HFFc6 (cell line): Measurements from ENCODE around the gene CGRRF1. TPM values are rescaled to one million over a fixed set of nuclear protein-coding genes. Genes with fewer than 3 reads are reported as not detected.
A peak's percentile ranks its signal among the peaks of the same experiment; 100 is the strongest.

Experiments
- DNase-seq: peaks from one replicate; pipeline ENCODE4 v3.0.0-alpha.2; 2018
- H3K27ac Mint-ChIP-seq: 2 replicates; pipeline ENCODE4 v1.8.0; 2020; ENCODE audit warnings: mild to moderate bottlenecking, mixed read lengths
- H3K27me3 Mint-ChIP-seq: 2 replicates; pipeline ENCODE4 v1.8.0; 2021; ENCODE audit warnings: mild to moderate bottlenecking, moderate library complexity, mixed read lengths; ENCODE audit not compliant: insufficient read depth
- H3K36me3 Mint-ChIP-seq: 2 replicates; pipeline ENCODE4 v1.8.0; 2021; ENCODE audit warnings: low read depth, mixed read lengths
- H3K4me1 Mint-ChIP-seq: 2 replicates; pipeline ENCODE4 v1.8.0; 2020; ENCODE audit warnings: low read depth, mixed read lengths
- H3K4me3 Mint-ChIP-seq: 2 replicates; pipeline ENCODE4 v1.8.0; 2020; ENCODE audit warnings: mild to moderate bottlenecking, moderate library complexity, mixed read lengths
- H3K9me3 Mint-ChIP-seq: 2 replicates; pipeline ENCODE4 v1.8.0; 2020; ENCODE audit warnings: mild to moderate bottlenecking, mixed read lengths
- CTCF ChIP-seq: fragments of 200-600 bp; sonication (generic); IDR thresholded peaks from 2 replicates; pipeline ENCODE4 v1.5.0; 2021; ENCODE audit warnings: antibody characterized with exemption, mild to moderate bottlenecking
- total RNA-seq, 6 experiments: library from RNA; stranded (reverse); fragmentation: NEBNext Ultra II Directional; extraction: Animal tissue kit (Norgen Biotek cat#: 25700); gene quantifications; 2 replicates in 1 of 6; 3 replicates in 5 of 6; pipeline ENCODE4 v1.2.3, GENCODE V29; 2021

CGRRF1 gene
- total RNA-seq, 6 experiments from 2014 or later: 11.3 to 13.1 (median 12.1) TPM

- Mint-ChIP-seq H3K4me1 (peaks cover 54% of the 10 kb centered on the region), H3K27me3 (peaks cover 6% of the 10 kb centered on the region; the same call in 1 of the 2 replicates), H3K36me3 (peaks cover 29% of the 10 kb centered on the region), H3K27ac (peak overlapping the region; percentile 95), H3K4me3 (peak overlapping the region; percentile 99), H3K9me3 (peaks cover 9% of the 10 kb centered on the region)
- TF ChIP-seq CTCF: no peak
- no peak for DNase-seq
Measured at GRCh38 chr14:54567639-54568561, 58.2 kb downstream of the CGRRF1 start.

- Mint-ChIP-seq H3K36me3 (peaks cover 40% of the 10 kb centered on the region), H3K27me3 (peaks cover 6% of the 10 kb centered on the region; the same call in 1 of the 2 replicates), H3K9me3 (peaks cover 17% of the 10 kb centered on the region), H3K4me1 (peaks cover 60% of the 10 kb centered on the region), H3K4me3 (peak overlapping the region; percentile 99), H3K27ac (peak overlapping the region; percentile 95)
- no peak for DNase-seq
- TF ChIP-seq CTCF: no peak
Measured at GRCh38 chr14:54568821-54569595, 59.3 kb downstream of the CGRRF1 start.

GRCh38 chr14:54570047-54570446, 60.3 kb downstream of the CGRRF1 start:
- Mint-ChIP-seq H3K27ac (peak overlapping the region; percentile 95), H3K4me3 (peak overlapping the region; percentile 99), H3K9me3 (peaks cover 17% of the 10 kb centered on the region), H3K27me3 (peaks cover 6% of the 10 kb centered on the region; the same call in 1 of the 2 replicates), H3K4me1 (peaks cover 62% of the 10 kb centered on the region), H3K36me3 (peaks cover 49% of the 10 kb centered on the region)
- DNase-seq: no peak
- TF ChIP-seq CTCF: no peak

DNA sequence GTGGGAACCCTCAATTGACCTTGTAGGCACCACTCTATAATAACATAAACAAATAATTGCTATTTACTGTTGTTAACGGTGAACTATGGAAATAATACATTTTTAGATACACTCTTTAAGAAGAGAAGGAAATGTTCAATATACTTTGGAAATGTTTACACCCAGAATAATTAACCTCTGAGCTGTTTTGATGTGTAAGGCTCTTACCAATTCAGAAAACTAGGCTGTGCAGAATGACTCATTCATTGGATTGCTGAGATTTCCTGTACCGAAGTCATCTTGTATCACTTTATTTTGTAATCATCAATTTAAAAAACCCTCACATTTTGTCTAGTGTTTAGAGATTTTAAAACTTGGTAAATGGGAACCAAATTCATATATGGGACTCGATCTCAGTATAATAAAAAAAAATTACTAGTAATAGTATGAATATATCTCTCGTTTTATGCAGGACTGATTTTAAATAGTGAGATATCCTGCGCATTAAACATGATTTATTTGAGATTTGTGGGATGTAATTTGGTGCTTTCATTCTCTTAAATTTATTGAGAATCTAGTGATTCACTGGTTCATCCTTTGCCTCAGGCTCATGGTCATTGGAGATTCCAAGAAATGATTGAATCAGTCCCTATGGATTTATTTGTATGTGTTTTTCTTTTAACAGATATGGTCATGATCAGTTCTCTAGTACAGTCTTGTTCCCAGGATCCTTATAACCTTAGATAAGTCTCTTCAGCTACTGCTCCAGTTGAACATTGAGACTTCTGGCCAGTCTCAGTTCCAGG, 61.1 kb downstream of the CGRRF1 start:
- Mint-ChIP-seq H3K27ac (peak overlapping the region; percentile 95), H3K27me3 (peaks cover 7% of the 10 kb centered on the region), H3K4me3 (peak overlapping the region; percentile 99), H3K9me3 (peaks cover 17% of the 10 kb centered on the region), H3K36me3 (peaks cover 49% of the 10 kb centered on the region), H3K4me1 (peaks cover 70% of the 10 kb centered on the region)
- DNase-seq: peak; percentile 89
- TF ChIP-seq CTCF: no peak

GRCh38 chr14:54572316-54572715, 62.6 kb downstream of the CGRRF1 start:
- peak; percentile 78 for TF ChIP-seq CTCF
- peaks cover 59% of the 10 kb centered on the region for H3K36me3 Mint-ChIP-seq
- H3K27me3 Mint-ChIP-seq: peaks cover 7% of the 10 kb centered on the region
- H3K4me3 Mint-ChIP-seq: no peak overlapping the region
- peaks cover 17% of the 10 kb centered on the region for H3K9me3 Mint-ChIP-seq
- no peak for DNase-seq
- peak overlapping the region; percentile 95 for H3K27ac Mint-ChIP-seq
- peaks cover 85% of the 10 kb centered on the region for H3K4me1 Mint-ChIP-seq
